ENCODE results near the gene PRUNE2.

GRCh38 chr9:76567086-76567485, 338.8 kb downstream of the PRUNE2 start:
- no peak for TF ChIP-seq TAF1 (IDR thresholded peaks at IDR 0.05; ENCODE audit: control insufficient read depth, extremely low read depth, insufficient read depth, low read length, severe bottlenecking)
- no peak for TF ChIP-seq EHMT2 (IDR thresholded peaks at IDR 0.05)
- no peak for TF ChIP-seq BRF2 (IDR thresholded peaks at IDR 0.05; ENCODE audit: borderline replicate concordance, insufficient read depth, insufficient read length)
- no peak for TF ChIP-seq FOXP4 (CRISPR knock-in tag; IDR thresholded peaks at IDR 0.05; ENCODE audit: borderline replicate concordance)
- TF ChIP-seq MEF2A (IDR thresholded peaks at IDR 0.05; ENCODE audit: control insufficient read depth, low read depth, low read length): no peak
- TF ChIP-seq EP300 (IDR thresholded peaks at IDR 0.05; ENCODE audit: low read length): no peak
- no peak for TF ChIP-seq PRDM10 (IDR thresholded peaks at IDR 0.05; ENCODE audit: partially characterized antibody)
- TF ChIP-seq, protein P1, sequence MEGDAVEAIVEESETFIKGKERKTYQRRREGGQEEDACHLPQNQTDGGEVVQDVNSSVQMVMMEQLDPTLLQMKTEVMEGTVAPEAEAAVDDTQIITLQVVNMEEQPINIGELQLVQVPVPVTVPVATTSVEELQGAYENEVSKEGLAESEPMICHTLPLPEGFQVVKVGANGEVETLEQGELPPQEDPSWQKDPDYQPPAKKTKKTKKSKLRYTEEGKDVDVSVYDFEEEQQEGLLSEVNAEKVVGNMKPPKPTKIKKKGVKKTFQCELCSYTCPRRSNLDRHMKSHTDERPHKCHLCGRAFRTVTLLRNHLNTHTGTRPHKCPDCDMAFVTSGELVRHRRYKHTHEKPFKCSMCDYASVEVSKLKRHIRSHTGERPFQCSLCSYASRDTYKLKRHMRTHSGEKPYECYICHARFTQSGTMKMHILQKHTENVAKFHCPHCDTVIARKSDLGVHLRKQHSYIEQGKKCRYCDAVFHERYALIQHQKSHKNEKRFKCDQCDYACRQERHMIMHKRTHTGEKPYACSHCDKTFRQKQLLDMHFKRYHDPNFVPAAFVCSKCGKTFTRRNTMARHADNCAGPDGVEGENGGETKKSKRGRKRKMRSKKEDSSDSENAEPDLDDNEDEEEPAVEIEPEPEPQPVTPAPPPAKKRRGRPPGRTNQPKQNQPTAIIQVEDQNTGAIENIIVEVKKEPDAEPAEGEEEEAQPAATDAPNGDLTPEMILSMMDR (IDR thresholded peaks at IDR 0.05 in 2 of 3, conservative IDR thresholded peaks at IDR 0.05 in 1 of 3; ENCODE audit: insufficient read depth in 2 of 3, low read depth in 1 of 3, low read length in 3 of 3): no peak
- TF ChIP-seq CBFB (CRISPR knock-in tag; IDR thresholded peaks at IDR 0.05): no peak

Data from K562 (cell line).